GM19438 (cell line): Measurements from ENCODE around the gene DUSP8.

Experiments
- ATAC-seq: cut with Tn5 transposase; IDR thresholded peaks from one replicate; pipeline ENCODE4 v1.9.1; 2021; ENCODE audit warnings: low read depth; ENCODE audit not compliant: unreplicated experiment

The DUSP8 gene

GRCh38 chr11:1554981-1555712 is 16.9 kb downstream of the DUSP8 start:
- ATAC-seq = no peak

DNA sequence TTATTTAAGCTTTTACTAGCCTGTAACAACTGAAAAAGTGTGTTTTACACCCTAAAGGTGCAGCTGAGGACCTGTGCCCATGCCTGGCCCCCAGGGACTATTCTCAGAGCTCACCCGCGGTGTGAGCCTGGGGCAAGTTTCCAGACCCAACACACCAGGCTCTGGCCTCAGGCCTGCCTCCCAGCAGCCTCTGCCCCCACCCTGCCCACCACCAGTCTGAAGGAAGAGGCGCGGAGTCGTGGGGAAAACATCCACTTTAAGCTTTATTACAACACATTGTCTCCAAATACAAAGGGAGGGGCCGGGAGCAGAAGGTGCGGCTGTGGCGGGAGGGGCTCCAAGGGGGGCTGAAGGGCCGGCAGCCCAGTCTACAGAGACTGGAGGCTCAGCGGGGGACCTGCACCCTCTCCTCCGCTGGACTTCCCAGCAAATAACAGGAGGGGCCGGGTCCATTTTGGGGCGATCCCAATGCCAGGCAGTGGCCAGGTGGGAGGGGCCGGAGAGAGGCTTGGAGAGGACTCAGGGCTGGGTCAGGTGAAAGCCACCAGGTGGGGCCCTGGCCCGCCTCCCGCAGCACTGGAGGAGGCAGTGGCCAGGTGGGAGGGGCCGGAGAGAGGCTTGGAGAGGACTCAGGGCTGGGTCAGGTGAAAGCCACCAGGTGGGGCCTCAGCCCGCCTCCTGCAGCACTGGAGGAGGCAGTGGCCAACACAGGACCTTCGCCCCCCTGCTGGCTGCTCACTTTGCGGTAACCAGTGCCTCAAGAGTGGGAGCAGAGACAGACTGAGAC is 18.1 kb downstream of the DUSP8 start:
- ATAC-seq = no peak

DNA sequence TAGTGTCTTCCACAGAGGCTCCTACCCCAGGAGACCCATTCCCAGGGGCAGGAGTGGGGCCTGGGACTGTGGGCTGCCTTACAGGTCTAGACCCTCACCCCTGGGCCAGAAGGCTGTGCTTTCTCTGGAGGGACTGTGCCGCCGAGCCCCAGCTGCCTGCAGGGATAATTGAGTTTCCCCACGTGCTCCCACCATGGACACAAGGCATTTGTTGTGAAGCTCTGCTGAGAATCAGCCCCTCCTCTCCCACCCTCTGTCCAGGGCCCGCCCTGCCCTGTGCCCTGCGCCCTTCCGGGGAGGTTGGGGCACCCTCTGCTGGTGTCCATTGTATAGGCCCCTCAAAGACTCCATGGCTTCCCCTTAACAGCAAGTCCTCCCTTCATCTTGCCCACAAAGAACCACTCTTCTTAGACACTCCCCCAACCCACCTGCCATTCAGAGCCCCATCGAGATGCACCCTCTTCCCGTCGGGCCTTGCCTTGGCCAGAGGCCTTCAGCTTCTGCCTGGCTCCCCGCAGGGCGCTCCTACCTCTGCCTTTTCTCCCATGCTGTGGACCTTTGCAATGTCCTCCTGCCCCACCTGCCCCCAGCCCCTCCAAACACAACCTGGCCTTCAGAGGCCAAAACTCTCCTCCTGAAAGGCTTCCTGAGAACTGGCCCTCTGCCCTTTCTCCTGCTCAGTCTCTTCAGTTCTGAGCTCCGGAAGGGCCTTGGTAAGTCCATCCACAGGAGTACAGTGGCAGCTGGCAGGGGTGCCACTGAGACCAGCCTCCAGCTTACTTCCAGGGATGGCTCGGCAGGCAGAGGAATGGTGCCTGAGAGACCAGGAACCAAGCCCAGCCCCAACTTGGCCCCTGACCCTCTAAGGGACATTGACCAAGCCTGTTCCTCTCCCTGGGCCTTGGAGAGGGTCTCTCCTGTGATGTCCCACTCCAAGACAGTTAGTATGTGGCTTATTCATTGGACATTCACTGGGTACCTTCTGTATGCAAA is 22.4 kb downstream of the DUSP8 start:
- ATAC-seq = no peak

GRCh38 chr11:1548221-1549070 is 23.6 kb downstream of the DUSP8 start:
- no peak for ATAC-seq

- ATAC-seq = no peak
These were observed 24.5 kb downstream of the DUSP8 start for GRCh38 chr11:1547467-1548098.

DNA sequence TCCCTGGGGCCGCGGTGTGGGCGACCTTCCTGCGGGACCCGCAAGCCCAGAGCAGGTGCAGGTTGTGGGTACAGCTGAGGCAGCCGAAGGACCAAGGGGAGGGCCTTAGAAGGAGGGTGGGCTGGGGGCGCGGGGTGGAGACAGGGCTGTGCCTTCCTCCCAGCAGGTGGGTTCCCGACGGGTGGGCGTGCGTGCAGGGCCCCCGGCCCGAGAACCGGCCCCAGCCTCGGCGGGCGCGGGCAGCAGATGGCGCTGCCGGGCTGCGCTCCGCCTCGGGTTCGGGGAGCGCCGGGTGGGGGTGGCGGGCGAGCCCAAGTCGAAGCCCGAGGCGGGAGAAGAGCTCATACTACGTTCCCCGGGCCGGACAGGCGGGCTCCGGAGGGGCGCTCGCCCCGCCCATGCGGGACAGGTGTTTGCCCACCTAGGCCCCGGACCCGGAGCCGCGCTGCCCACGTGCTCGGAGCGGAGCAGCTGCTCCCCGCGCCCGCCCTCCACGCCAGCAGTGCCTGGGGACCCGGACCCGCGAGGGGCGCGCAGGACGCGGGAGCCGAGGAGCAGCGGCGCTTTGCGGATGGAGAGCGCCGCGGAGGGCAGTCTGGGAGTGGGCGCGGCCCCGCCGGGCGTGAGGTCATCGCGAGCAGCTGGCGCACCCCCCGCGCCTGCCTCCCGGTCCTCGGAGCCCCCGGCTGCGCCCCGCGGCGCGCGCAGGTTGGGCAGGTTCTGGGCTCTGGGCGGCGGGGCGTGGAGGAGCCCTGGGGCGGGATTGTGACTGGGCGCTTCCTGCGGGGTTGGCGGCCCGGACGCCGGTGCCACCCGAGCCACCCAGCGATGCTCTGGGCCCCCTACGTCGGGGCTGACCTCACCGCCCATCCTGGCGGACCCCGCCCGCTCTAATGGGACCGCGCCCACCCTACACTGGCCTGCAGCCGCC is 25.3 kb downstream of the DUSP8 start:
- ATAC-seq = no peak

DNA sequence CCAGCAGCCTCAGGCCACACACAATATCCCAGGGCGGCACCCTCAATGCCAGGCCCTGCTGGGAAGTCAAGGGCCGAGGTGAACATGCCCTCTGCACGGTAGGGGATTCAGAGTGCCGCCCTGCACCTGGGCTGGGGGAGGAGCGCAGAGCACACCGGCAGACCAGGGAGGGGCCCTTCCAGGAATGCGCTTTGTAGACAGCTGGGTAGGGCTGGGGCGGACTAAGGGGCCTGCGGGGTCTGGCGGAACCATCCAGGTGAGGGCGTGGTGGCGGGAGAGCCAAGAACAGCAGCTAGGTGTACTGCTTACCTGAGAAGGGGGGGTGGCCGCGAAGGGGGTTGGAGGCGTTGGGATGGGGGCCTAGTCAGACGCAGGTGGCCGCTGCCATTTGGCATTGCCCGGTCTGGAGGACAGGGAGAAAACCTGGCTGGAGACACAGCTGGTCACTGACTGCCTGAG is 26.0 kb downstream of the DUSP8 start:
- no peak for ATAC-seq

- ATAC-seq = no peak
These were observed 26.6 kb downstream of the DUSP8 start for GRCh38 chr11:1545432-1545831.

- no peak for ATAC-seq
These were observed 27.5 kb downstream of the DUSP8 start for GRCh38 chr11:1544536-1544935.

DNA sequence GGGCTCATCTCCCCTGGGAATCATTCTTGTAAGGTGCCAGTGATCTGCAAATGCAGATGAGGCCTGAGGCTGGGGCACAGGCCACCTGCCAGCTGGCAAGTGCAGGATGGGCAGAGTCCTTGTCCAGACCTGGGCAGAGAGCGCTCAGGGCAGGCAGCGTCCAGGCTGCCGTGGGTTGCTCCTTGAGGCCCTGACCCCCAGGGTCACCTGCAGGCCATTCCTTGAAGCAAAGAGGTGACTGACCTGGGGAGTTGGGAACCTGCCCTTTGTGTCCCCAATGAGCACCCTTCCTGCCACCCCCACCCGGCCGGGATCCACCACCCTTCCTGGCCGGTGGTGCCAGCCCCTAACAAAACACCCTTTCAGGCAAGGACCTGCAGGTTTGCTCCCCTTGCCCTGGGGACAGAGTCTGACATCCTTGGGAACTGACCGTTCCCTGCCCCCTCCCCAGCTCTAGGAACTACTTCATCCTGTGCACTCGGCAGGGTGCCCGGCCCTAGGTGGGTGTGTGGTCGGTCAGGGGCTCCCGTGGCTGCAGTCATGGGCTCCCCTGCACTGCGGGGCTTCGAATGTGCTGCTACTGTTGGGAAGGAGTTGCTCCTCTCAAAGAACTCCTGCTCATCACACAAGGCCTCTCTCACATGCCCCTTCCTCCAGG is 28.3 kb downstream of the DUSP8 start:
- ATAC-seq = no peak

DNA sequence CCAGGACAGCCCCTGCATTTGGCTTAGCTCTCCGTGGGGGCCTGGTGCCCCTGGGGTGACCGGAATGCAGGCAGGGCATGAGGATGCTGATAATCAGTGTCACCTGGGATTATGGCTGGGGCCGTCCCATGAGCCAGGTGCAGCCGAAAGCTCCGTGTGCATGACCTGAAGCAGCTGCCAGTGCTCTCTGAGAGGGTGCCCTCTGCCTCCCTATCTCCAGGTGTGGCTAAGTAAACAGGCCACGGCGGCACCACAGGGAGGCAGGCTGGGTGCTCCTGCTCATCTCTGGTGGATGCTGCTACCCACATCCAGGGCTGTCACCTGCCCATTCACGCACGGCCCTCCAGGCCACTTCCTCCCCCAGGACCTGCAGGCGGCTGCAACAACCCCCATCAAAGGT is 29.8 kb downstream of the DUSP8 start:
- ATAC-seq = no peak

GRCh38 chr11:1541474-1542204 is 30.4 kb downstream of the DUSP8 start:
- no peak for ATAC-seq

GRCh38 chr11:1540074-1540473 is 32.0 kb downstream of the DUSP8 start:
- no peak for ATAC-seq

DNA sequence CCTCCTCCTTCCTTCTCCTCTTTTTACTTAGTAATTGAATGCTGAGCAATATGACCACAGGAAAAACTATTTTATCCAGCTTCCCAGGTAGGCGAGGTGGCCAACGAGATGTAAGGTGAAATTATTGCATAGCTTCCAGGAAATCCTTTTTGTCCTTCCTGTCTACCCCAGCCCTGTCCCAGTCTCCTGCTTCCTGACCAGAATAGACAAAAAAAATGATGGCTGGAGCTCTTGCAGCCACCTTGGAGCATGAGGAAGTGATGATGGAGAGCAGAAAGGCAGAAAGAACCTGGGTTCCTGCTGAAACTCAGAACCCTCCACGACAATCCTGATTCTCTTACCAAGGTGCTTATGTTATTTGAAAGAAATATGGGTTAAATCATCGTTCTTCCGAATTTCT is 33.9 kb downstream of the DUSP8 start:
- ATAC-seq = no peak

DNA sequence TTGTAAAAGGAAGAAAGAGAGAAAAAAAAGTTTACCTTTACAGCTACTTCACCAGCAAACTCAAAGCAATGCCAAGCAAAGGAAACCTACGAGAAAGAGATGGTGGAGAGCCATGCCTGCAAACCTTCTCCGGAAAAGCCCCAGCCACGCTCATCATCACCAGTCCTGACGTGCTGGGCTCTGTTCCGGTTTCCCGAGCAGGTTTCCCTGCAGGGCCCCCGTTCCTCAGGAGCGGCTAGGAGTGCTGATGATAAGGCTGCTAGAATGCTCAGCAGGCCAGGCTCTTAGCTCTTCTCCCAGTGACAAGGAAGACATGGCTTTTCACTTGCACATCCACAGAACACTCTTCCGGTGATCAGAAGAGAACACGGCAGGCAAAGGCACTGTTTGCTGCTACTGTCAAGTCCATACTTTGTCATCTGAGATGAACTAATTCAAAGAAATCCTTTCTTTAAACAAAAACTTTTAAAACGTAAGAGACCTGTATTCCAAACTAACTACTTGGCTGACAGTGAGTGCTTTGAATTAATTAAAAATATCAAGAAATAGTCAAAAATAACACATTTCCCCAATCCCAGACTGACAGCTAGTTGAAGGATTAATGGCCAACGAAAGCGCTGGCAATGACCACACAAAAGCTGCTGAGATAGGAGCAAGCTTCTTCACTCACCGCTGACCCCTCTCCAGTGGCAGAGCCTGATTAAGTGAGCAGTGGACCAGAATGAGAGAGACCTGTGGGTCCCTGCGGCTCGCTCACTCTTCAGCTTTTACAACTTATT is 35.8 kb downstream of the DUSP8 start:
- no peak for ATAC-seq

GRCh38 chr11:1534682-1535081 is 37.4 kb downstream of the DUSP8 start:
- no peak for ATAC-seq
